Activated naive CD8-positive, alpha-beta T cell treated with anti-CD3 and anti-CD28 coated beads, Interleukin-2, amount 50 U/mL, for 24 hours (primary cell): ENCODE measurements around the gene MYLIP.

ENCODE experiments used
- ATAC-seq: fragments of 150-1000 bp; cut with Tn5 transposase; one replicate; pipeline ENCODE4 v1.10.0; 2021
- DNase-seq: peaks from one replicate; pipeline ENCODE4 v3.0.0; 2021
- H3K27ac Mint-ChIP-seq: one replicate; pipeline ENCODE4 v1.8.0; 2021; ENCODE audit warnings: mild to moderate bottlenecking, mixed read lengths
- H3K27me3 Mint-ChIP-seq: one replicate; pipeline ENCODE4 v1.8.0; 2021; ENCODE audit warnings: mixed read lengths
- H3K36me3 Mint-ChIP-seq: one replicate; pipeline ENCODE4 v1.8.0; 2021; ENCODE audit warnings: low read depth, mixed read lengths
- H3K4me1 Mint-ChIP-seq: one replicate; pipeline ENCODE4 v1.8.0; 2021; ENCODE audit warnings: mixed read lengths
- H3K4me3 Mint-ChIP-seq: one replicate; pipeline ENCODE4 v1.8.0; 2021; ENCODE audit warnings: mild to moderate bottlenecking, moderate library complexity, mixed read lengths
- H3K9me3 Mint-ChIP-seq: one replicate; pipeline ENCODE4 v1.8.0; 2021; ENCODE audit warnings: mixed read lengths

The MYLIP gene

GRCh38 chr6:16128759-16129622 is at the start of gene MYLIP:
TSS of gene MYLIP (plus strand) at chr6:16129086. CDS start at chr6:16129323, 237 bp downstream.
- peaks cover 43% of the 10 kb centered on the region for H3K4me1 Mint-ChIP-seq

GRCh38 chr6:16079354-16079753 is 49.5 kb upstream of the MYLIP start:
- Mint-ChIP-seq H3K36me3 (no peaks in the 10 kb centered on the region), H3K4me3 (no peak overlapping the region), H3K9me3 (no peaks in the 10 kb centered on the region), H3K27ac (no peak overlapping the region), H3K4me1 (no peaks in the 10 kb centered on the region), H3K27me3 (peaks cover 2% of the 10 kb centered on the region)
- DNase-seq, result no peak
- ATAC-seq, result no peak

More at GRCh38 chr6:16128759-16129622, at the start of gene MYLIP:
- peaks cover 10% of the 10 kb centered on the region for H3K36me3 Mint-ChIP-seq
- peaks cover 3% of the 10 kb centered on the region for H3K27me3 Mint-ChIP-seq
- ATAC-seq (peak; percentile 85), DNase-seq (peak; percentile 97)
- H3K27ac Mint-ChIP-seq, result peak within 1 kb of the TSS; percentile 88
- peak within 1 kb of the TSS; percentile 93 for H3K4me3 Mint-ChIP-seq
- H3K9me3 Mint-ChIP-seq, result no peaks in the 10 kb centered on the region

GRCh38 chr6:16080204-16080603 is 48.7 kb upstream of the MYLIP start:
- no peaks in the 10 kb centered on the region for H3K9me3 Mint-ChIP-seq
- ATAC-seq, result no peak
- H3K4me1 Mint-ChIP-seq, result no peaks in the 10 kb centered on the region
- no peaks in the 10 kb centered on the region for H3K36me3 Mint-ChIP-seq
- H3K4me3 Mint-ChIP-seq, result no peak overlapping the region
- DNase-seq, result no peak
- H3K27me3 Mint-ChIP-seq, result peaks cover 2% of the 10 kb centered on the region
- H3K27ac Mint-ChIP-seq, result no peak overlapping the region

- H3K4me3 Mint-ChIP-seq, result no peak overlapping the region
Observed at GRCh38 chr6:16081326-16081725, 47.6 kb upstream of the MYLIP start.

GRCh38 chr6:16082361-16082760 is 46.5 kb upstream of the MYLIP start:
- DNase-seq (no peak), ATAC-seq (no peak)
- peaks cover 2% of the 10 kb centered on the region for H3K27me3 Mint-ChIP-seq
- H3K27ac Mint-ChIP-seq, result no peak overlapping the region
- no peak overlapping the region for H3K4me3 Mint-ChIP-seq
- H3K4me1 Mint-ChIP-seq, result no peaks in the 10 kb centered on the region
- no peaks in the 10 kb centered on the region for H3K36me3 Mint-ChIP-seq
- no peaks in the 10 kb centered on the region for H3K9me3 Mint-ChIP-seq

More at GRCh38 chr6:16081326-16081725, 47.6 kb upstream of the MYLIP start:
- Mint-ChIP-seq H3K4me1 (no peaks in the 10 kb centered on the region), H3K36me3 (no peaks in the 10 kb centered on the region), H3K27me3 (peaks cover 2% of the 10 kb centered on the region), H3K9me3 (no peaks in the 10 kb centered on the region), H3K27ac (no peak overlapping the region)
- no peak for DNase-seq
- no peak for ATAC-seq

GRCh38 chr6:16086965-16087364 is 41.9 kb upstream of the MYLIP start:
- H3K9me3 Mint-ChIP-seq, result no peaks in the 10 kb centered on the region
- peaks cover 2% of the 10 kb centered on the region for H3K27me3 Mint-ChIP-seq
- no peaks in the 10 kb centered on the region for H3K4me1 Mint-ChIP-seq

GRCh38 chr6:16087386-16087785 is 41.5 kb upstream of the MYLIP start:
- no peak overlapping the region for H3K27ac Mint-ChIP-seq
- peaks cover 2% of the 10 kb centered on the region for H3K27me3 Mint-ChIP-seq
- H3K4me1 Mint-ChIP-seq, result no peaks in the 10 kb centered on the region
- H3K9me3 Mint-ChIP-seq, result no peaks in the 10 kb centered on the region
- no peak overlapping the region for H3K4me3 Mint-ChIP-seq
- ATAC-seq, result no peak
- no peak for DNase-seq
- no peaks in the 10 kb centered on the region for H3K36me3 Mint-ChIP-seq

More at GRCh38 chr6:16086965-16087364, 41.9 kb upstream of the MYLIP start:
- no peak for DNase-seq
- no peak for ATAC-seq
- Mint-ChIP-seq H3K36me3 (no peaks in the 10 kb centered on the region), H3K27ac (no peak overlapping the region), H3K4me3 (no peak overlapping the region)

GRCh38 chr6:16088409-16088808 is 40.5 kb upstream of the MYLIP start:
- ATAC-seq (no peak), DNase-seq (no peak)
- H3K4me1 Mint-ChIP-seq, result no peaks in the 10 kb centered on the region
- H3K27me3 Mint-ChIP-seq, result peaks cover 2% of the 10 kb centered on the region
- H3K9me3 Mint-ChIP-seq, result no peaks in the 10 kb centered on the region
- no peaks in the 10 kb centered on the region for H3K36me3 Mint-ChIP-seq
- no peak overlapping the region for H3K27ac Mint-ChIP-seq
- no peak overlapping the region for H3K4me3 Mint-ChIP-seq

- Mint-ChIP-seq H3K4me1 (no peaks in the 10 kb centered on the region), H3K4me3 (no peak overlapping the region), H3K9me3 (no peaks in the 10 kb centered on the region), H3K27me3 (no peaks in the 10 kb centered on the region), H3K27ac (no peak overlapping the region), H3K36me3 (no peaks in the 10 kb centered on the region)
- peak; percentile 24 for ATAC-seq
- no peak for DNase-seq
Observed at GRCh38 chr6:16089232-16090062, 39.4 kb upstream of the MYLIP start.

- no peaks in the 10 kb centered on the region for H3K4me1 Mint-ChIP-seq
- no peak for DNase-seq
- no peak for ATAC-seq
- no peak overlapping the region for H3K4me3 Mint-ChIP-seq
- no peaks in the 10 kb centered on the region for H3K9me3 Mint-ChIP-seq
- no peaks in the 10 kb centered on the region for H3K36me3 Mint-ChIP-seq
- no peak overlapping the region for H3K27ac Mint-ChIP-seq
- no peaks in the 10 kb centered on the region for H3K27me3 Mint-ChIP-seq
Observed at GRCh38 chr6:16090452-16090851, 38.4 kb upstream of the MYLIP start.

GRCh38 chr6:16090920-16091319 is 38.0 kb upstream of the MYLIP start:
- Mint-ChIP-seq H3K36me3 (no peaks in the 10 kb centered on the region), H3K27ac (no peak overlapping the region), H3K4me1 (no peaks in the 10 kb centered on the region), H3K4me3 (no peak overlapping the region), H3K27me3 (no peaks in the 10 kb centered on the region), H3K9me3 (no peaks in the 10 kb centered on the region)
- DNase-seq, result no peak
- ATAC-seq, result no peak

GRCh38 chr6:16092140-16092539 is 36.7 kb upstream of the MYLIP start:
- ATAC-seq, result no peak
- H3K4me1 Mint-ChIP-seq, result no peaks in the 10 kb centered on the region
- no peak overlapping the region for H3K27ac Mint-ChIP-seq

GRCh38 chr6:16092990-16093389 is 35.9 kb upstream of the MYLIP start:
- H3K9me3 Mint-ChIP-seq, result peaks cover 4% of the 10 kb centered on the region
- no peaks in the 10 kb centered on the region for H3K27me3 Mint-ChIP-seq
- DNase-seq (no peak), ATAC-seq (no peak)
- H3K36me3 Mint-ChIP-seq, result no peaks in the 10 kb centered on the region
- H3K27ac Mint-ChIP-seq, result no peak overlapping the region
- H3K4me1 Mint-ChIP-seq, result no peaks in the 10 kb centered on the region
- no peak overlapping the region for H3K4me3 Mint-ChIP-seq

More at GRCh38 chr6:16092140-16092539, 36.7 kb upstream of the MYLIP start:
- Mint-ChIP-seq H3K36me3 (no peaks in the 10 kb centered on the region), H3K4me3 (no peak overlapping the region), H3K9me3 (no peaks in the 10 kb centered on the region), H3K27me3 (no peaks in the 10 kb centered on the region)
- DNase-seq, result no peak

- H3K4me3 Mint-ChIP-seq, result no peak overlapping the region
- DNase-seq, result no peak
- peak; percentile 24 for ATAC-seq
- H3K9me3 Mint-ChIP-seq, result peaks cover 8% of the 10 kb centered on the region
- no peaks in the 10 kb centered on the region for H3K27me3 Mint-ChIP-seq
- no peak overlapping the region for H3K27ac Mint-ChIP-seq
- H3K36me3 Mint-ChIP-seq, result no peaks in the 10 kb centered on the region
- no peaks in the 10 kb centered on the region for H3K4me1 Mint-ChIP-seq
Observed at GRCh38 chr6:16095180-16095579, 33.7 kb upstream of the MYLIP start.
